Heart right ventricle (tissue), 16 donors: Measurements from ENCODE around the gene PRKCD. TPM values are rescaled to one million over a fixed set of nuclear protein-coding genes. Genes with fewer than 3 reads are reported as not detected.

Experiments
- ATAC-seq, 8 donors: fragments of 200-7000 bp; cut with Tn5 transposase; one replicate each; pipeline ENCODE4 v1.9.1; 2020; ENCODE audit warnings: mild to moderate bottlenecking in 8 of 8, moderate library complexity in 8 of 8, moderate number of reproducible peaks in 1 of 8
- DNase-seq, 2 donors: peaks; one replicate each; pipeline ENCODE4 v3.0.0-alpha.2; 2020
- H3K27ac ChIP-seq, 10 donors: fragments of 200-600 bp; sonication (generic) in 2 of 10; one replicate each; pipeline versions ENCODE4 v1.5.0 to v1.8.0; 2020 to 2022; ENCODE audit warnings: mild to moderate bottlenecking in 3 of 10
- H3K27me3 ChIP-seq, 7 donors: fragments of 200-600 bp; one replicate each; pipeline ENCODE4 v1.8.0; 2021 to 2022; ENCODE audit warnings: mild to moderate bottlenecking in 2 of 7
- H3K36me3 ChIP-seq, 9 donors: fragments of 200-600 bp; sonication (generic) in 1 of 9; one replicate each; pipeline versions ENCODE4 v1.5.0 to v1.8.0; 2020 to 2022; ENCODE audit warnings: mild to moderate bottlenecking in 2 of 9
- H3K4me1 ChIP-seq, 9 donors: fragments of 200-600 bp; sonication (generic) in 1 of 9; one replicate each; pipeline versions ENCODE4 v1.5.0 to v1.8.0; 2020 to 2022; ENCODE audit warnings: mild to moderate bottlenecking in 4 of 9
- H3K4me3 ChIP-seq, 10 donors: fragments of 200-600 bp; sonication (generic) in 2 of 10; one replicate each; pipeline versions ENCODE4 v1.5.0 to v1.8.0; 2020 to 2022; ENCODE audit warnings: mild to moderate bottlenecking in 7 of 10, moderate library complexity in 2 of 10
- H3K9me3 ChIP-seq, 11 donors: fragments of 200-600 bp in 10 of 11; sonication (generic) in 2 of 11; one replicate each; pipeline versions ENCODE4 v1.5.0 to v1.8.0; 2013 to 2022; ENCODE audit warnings: mild to moderate bottlenecking in 2 of 11, control low read depth in 1 of 11, moderate library complexity in 1 of 11
- CTCF ChIP-seq, 9 donors: fragments of 200-600 bp; sonication (generic) in 2 of 9; IDR thresholded peaks; one replicate each; pipeline versions ENCODE4 v1.5.0 to v1.8.0; 2021 to 2022; ENCODE audit warnings: antibody characterized with exemption in 9 of 9, mild to moderate bottlenecking in 5 of 9, moderate library complexity in 1 of 9
- WGBS, 2 donors: extraction: QIAGEN DNeasy Blood & Tissue Kit; methylation state at CpG; one replicate each; pipeline ENCODE4 v1.1.7; 2013; ENCODE audit warnings: inconsistent platforms in 1 of 2; 5-methylcytosine and 5-hydroxymethylcytosine counted together
- intact Hi-C, 10 donors: fragments of 100-400 bp; cut with DNase I; formaldehyde crosslinking; loops; one replicate each; pipeline versions ENCODE4 v1.11.1 to v1.14.2; 2022
- polyA plus RNA-seq, 2 donors: library from polyadenylated mRNA; stranded (reverse); fragments of 200-250 nt; gene quantifications; one replicate each; pipeline ENCODE4 v1.2.3, GENCODE V29; 2013
- total RNA-seq, 10 donors: library from RNA; stranded (reverse); fragmentation: NEBNext Ultra II Directional in 3 of 10; extraction: Animal tissue kit (Norgen Biotek cat#: 25700) in 3 of 10; gene quantifications; one replicate each; pipeline versions ENCODE4 v1.2.1 to v1.2.4, GENCODE V29; 2021 to 2023
- donor health status: Arrhythmogenic right ventricular cardiomyopathy.
- donor health status: ischemic (EF 13 %, LVEDD 7.1; RV severe dilation, severe dysfunction).
- donor health status: healthy with polysubstance abuse.
- donor health status: DM: no; HTN: yes; CAD: no.
- donor health status: DM: no; HTN: no; CAD: no.
- donor health status: ischemic (EF 25% LVEDD 6.9; RV normal size, moderate dysfunction).
- donor health status: ischemic (EF 25% LVEDD 5.7; RV mildly dilated, moderate dysfunction).
- donor health status: healthy.
- donor health status: DM: yes; HTN: yes; CAD: no.
- donor health status: Ischemic cardiomyopathy.
- donor health status: ischemic (EF 35%, LVEDD 5.7; RV mildly dilated, moderate dysfunction).
- donor health status: nonischemic (EF 11% LVEDD 7.7; RV severe dilation, severe dysfunction).
- donor health status: DM: yes; HTN: yes; CAD: no.
- donor health status: PGD.
- donor health status: ischemic (EF 29% LVEDD 5.4; RV normal size, mild dysfunction).
- donor health status: nonischemic (EF 23%, LVEDD 6.1; RV moderate dilation, normal function).

The PRKCD gene
- total and polyA plus RNA-seq, 12 donors, result 6.6 to 28.3 (median 8.3) TPM

GRCh38 chr3:53160061-53160659, 849 bp upstream of the PRKCD start:
- ATAC-seq, result no peak

GRCh38 chr3:53161450-53161819, 426 bp downstream of the PRKCD start:
- H3K27ac ChIP-seq, result peak overlapping the region; percentile 27 to 95 (median 85)
- peak overlapping the region; percentile 58 to 94 (median 88) for H3K4me3 ChIP-seq
- H3K36me3 ChIP-seq, result peaks cover 0 to 6% (median 0%) of the 10 kb centered on the region in 9 donors
- no peaks in the 10 kb centered on the region for H3K9me3 ChIP-seq
- 0 to 1% methylated on average over 41 of the region's 41 CpGs for WGBS, 2 donors
- H3K4me1 ChIP-seq, result peaks cover 5 to 62% (median 36%) of the 10 kb centered on the region in 9 donors
- intact Hi-C loops, result loop anchor here in 4 of 10 donors (2.0 to 5.0 kb wide), 3 partner anchors 31 to 39 kb away; partner anchors contain the start of gene RFT1 (in 2 of the 4)
- ATAC-seq, result peak in 2 of 8 donors; percentile 1 to 4
- H3K27me3 ChIP-seq, result peaks cover 0 to 7% (median 0%) of the 10 kb centered on the region in 7 donors
- peak; percentile 38 to 54 for DNase-seq
- TF ChIP-seq CTCF (IDR thresholded peaks at IDR 0.05), result no peak

More at GRCh38 chr3:53160061-53160659, 849 bp upstream of the PRKCD start:
- Histone ChIP-seq H3K27ac (peak overlapping the region; percentile 60 to 95 (median 85)), H3K4me1 (peaks cover 5 to 59% (median 38%) of the 10 kb centered on the region in 9 donors), H3K9me3 (no peaks in the 10 kb centered on the region), H3K4me3 (peak overlapping the region; percentile 58 to 94 (median 88)), H3K27me3 (peaks cover 0 to 18% (median 0%) of the 10 kb centered on the region in 7 donors), H3K36me3 (peaks cover 0 to 2% (median 0%) of the 10 kb centered on the region in 9 donors)
- intact Hi-C loops, result loop anchor here in 5 of 10 donors (1.0 to 5.0 kb wide), 4 partner anchors 29 to 38 kb away; partner anchors contain the start of gene RFT1 (in 2 of the 5)
- no peak for DNase-seq
- TF ChIP-seq CTCF (IDR thresholded peaks at IDR 0.05), result no peak
- 31 to 33% methylated on average over 4 of the region's 4 CpGs for WGBS, 2 donors

GRCh38 chr3:53161820-53162671, 1.0 kb downstream of the PRKCD start:
- TF ChIP-seq CTCF (IDR thresholded peaks at IDR 0.05), result no peak
- peaks cover 0 to 7% (median 0%) of the 10 kb centered on the region in 9 donors for H3K36me3 ChIP-seq
- DNase-seq (peak; percentile 30 to 55), ATAC-seq (peak in 4 of 8 donors; percentile 4 to 13 (median 12))
- no peaks in the 10 kb centered on the region for H3K9me3 ChIP-seq
- intact Hi-C loops, result loop anchor here in 4 of 10 donors (2.0 to 5.0 kb wide), 3 partner anchors 31 to 40 kb away; partner anchors contain the start of gene RFT1 (in 2 of the 4)
- H3K4me3 ChIP-seq, result peak overlapping the region; percentile 58 to 94 (median 88)
- H3K4me1 ChIP-seq, result peaks cover 11 to 68% (median 42%) of the 10 kb centered on the region in 9 donors
- H3K27me3 ChIP-seq, result peaks cover 0 to under 1% (median 0%) of the 10 kb centered on the region in 7 donors
- WGBS, 2 donors, result 17 to 20% methylated on average over 42 to 49 of the region's 49 CpGs
- H3K27ac ChIP-seq, result peak overlapping the region; percentile 27 to 95 (median 85)
